CD1c-positive myeloid dendritic cell (primary cell): ENCODE results near the gene AGAP4.
"Not testable (repeated sequence)": the region's sequence is repeated elsewhere in the genome, so short reads cannot be mapped to it uniquely, and the experiment has no call there.

Experiments
- DNase-seq: peaks from one replicate; pipeline ENCODE4 v3.0.0-alpha.2; 2016; ENCODE audit errors: extremely low spot score

Gene AGAP4

DNA sequence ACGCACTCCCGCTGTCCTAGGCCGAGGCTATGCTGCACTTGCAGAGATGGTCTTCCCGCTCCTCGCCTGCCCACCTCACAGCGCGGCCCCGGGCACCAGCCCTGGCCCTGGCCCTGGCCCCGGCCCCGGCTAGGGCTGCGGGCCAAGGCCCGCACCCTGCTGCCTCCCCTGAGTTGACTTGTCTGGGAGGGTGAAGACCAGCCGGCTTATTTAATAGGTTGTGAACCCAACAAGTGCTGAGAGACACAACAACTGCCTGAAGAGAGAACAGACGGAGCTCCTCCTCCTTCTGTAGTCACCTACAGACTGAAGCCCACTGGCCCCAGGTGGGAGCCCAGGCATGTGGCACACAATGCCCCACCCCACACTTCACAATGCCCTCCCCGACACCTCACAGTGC lies at the start of gene AGAP4:
AGAP4 (minus strand) TSS at position 101 of the 400 bp plus-strand sequence. CDS start 153 bp downstream, outside the sequence.
- DNase-seq = not testable (repeated sequence)

DNA sequence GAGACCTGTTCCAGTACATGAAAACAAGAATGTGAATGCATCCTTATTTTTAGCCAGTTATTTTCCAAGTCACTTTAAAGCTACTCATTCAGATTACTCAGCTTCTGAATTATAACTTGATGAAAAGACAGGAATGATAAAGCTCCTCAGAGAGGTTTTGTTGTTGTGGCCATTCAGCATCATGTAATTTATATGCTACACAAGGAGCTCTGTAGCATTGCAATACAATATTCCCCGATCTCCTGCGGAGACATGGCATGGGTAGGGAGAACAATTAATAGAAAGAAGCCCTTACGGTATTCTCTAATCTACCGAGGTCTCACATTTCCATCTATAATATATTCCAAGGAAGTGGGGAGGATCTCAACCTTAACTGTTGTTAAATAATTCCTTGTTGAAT lies 43.4 kb upstream of the AGAP4 start:
- not testable (repeated sequence) for DNase-seq

DNA sequence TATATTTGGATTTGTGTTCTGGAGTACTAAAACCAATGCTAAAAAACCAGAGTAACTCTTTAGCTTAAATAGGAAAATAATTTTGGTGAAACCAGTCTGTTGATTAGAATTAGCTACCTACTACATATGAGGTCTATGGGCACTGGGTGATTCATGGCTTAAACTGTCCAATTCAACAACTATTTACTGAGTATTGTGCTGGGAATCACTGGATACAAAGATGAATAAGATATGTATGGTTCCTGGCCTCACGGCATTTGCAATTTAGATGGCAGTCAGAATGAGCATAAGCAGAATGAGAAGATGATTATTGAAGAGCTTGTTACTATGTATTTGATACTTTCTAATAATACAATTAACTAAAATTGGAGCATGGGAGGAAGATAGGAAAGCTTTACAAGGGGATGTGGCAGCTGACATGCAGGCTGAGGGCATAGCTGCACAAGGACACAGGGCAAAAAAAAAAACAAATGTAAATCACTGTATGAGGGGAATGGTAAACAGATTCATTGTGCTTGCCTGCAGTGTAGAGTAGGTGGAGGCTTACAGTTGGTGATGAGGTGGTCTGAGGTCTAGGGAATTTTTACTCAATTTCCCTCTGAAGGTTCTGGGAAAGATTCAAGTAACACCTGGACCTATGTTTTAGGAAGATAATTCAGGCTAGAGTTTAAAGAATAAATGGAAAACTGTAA lies 42.4 kb upstream of the AGAP4 start:
- DNase-seq = not testable (repeated sequence)

DNA sequence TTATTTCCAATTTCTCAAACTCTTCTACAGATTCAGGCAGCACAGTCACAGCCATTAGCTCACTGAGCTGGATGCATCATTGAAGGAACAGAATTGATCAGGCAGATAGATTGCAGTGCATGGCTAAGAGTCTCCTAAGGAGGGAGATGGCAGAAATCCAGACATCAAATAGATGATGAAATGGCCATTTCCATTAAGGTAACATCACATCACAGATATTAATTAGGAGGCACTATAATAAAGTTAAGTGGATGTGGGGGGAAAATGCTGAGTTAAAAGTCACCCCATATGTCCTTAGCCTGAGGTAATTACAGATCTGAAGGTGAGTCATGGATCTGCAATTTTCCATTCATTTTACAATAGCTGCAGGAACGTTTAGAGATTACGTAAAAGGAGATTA lies 35.6 kb upstream of the AGAP4 start:
- not testable (repeated sequence) for DNase-seq

DNA sequence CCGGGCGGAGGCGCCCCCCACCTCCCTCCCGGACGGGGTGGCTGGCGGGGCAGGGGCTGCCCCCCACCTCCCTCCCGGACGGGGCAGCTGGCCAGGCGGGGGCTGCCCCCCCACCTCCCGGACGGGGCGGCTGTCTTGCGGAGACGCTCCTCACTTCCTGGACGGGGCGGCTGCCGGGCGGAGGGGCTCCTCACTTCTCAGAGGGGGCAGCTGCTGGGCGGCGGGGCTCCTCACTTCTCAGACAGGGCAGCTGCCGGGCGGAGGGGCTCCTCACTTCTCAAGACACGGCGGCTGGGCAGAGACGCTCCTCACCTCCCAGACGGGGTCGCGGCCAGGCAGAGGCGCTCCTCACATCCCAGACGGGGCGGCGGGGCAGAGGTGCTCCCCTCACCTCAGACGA lies 18.1 kb upstream of the AGAP4 start:
- not testable (repeated sequence) for DNase-seq

DNA sequence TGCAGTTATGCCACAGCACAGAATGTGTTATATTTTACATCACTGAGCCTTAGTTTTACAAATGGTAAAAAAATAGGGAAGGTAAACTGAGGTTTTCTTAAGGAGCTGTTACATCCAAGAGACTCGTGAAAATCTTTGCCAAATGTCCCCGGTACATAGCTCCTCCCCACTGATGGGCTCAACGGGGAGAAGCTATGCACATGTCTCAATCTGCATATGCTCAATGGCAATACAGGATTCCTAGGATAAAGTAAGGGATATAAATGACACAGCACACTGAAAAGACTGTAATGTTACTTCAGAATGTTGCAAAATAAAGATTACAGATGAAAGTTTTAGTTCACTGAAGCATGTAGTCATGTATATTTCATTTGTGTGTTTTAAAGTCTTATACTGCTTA lies 17.0 kb upstream of the AGAP4 start:
- DNase-seq = not testable (repeated sequence)

DNA sequence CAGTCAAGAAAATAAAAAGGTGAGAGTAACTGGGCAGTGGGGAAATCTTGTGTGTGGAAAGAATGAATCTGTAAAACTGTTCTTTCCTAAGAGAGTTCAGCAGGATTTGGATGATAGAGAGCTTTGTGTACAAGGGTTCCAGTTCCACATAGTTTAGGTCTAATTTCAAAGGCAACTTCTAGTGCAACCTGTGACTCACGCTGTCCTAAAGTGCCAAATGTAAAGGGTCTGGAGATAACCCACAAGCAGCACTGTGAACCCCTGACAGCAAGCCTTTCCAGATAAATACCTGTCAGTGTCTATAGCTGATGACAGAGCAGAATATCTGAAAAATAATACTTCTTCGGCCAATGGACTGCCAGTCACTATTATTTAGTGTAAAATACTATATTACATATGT lies 16.3 kb upstream of the AGAP4 start:
- not testable (repeated sequence) for DNase-seq

DNA sequence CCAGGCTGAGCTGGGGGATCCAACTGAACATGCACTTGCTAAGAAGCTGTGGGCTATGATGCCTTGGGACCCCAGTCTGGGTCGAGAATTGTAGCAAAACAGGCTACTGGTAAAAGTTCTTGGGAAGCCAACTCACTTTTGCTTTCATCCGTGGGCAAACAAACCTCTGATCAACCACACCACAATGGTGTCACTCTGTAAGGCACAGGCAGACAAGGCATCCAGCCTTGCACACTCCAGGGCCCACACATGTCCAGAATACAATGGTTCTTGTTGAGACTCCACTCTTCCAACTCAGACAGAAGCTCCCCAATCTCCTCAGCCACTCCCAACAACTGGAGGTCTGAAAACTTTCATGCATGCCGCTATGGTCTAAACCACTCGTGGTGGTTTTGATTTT lies 10.6 kb upstream of the AGAP4 start:
- DNase-seq = not testable (repeated sequence)

DNA sequence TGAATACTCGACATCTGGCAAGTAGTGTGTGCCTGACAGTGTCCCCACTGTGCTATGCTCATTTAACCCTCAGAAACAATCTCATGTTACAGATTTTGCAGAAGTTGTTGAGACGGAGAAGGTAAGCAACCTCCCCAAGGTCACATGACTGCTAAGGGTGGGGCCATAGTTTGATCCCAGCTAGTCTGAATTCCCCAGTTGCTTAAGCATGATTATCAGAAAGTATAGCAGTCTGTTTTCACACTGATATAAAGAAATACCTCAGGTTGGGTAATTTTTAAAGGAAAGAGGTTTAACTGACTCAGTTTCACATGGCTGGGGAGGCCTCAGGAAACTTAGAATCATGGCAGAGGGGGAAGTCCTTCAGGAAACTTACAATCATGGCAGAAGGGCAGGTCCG lies 1.2 kb upstream of the AGAP4 start:
- DNase-seq = not testable (repeated sequence)

DNA sequence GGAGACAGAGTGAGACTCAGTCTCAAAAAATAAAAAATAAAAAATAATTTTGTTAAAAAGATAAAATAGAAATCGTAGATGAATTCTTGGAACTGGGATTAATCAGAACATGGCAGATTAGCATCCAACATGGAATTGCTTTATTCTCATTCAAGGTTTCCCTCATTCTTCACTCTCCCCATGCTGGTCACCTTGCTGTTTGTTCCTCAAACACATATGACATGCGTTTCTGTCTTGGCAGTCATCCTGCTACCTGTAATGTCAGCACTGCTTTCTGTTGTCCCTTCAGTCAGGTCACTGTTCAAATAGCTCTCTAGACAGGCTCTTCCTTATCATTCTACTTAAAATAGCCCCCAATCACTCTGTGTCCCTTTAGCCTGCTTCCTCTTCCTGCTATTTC lies 24.4 kb downstream of the AGAP4 start:
- not testable (repeated sequence) for DNase-seq

DNA sequence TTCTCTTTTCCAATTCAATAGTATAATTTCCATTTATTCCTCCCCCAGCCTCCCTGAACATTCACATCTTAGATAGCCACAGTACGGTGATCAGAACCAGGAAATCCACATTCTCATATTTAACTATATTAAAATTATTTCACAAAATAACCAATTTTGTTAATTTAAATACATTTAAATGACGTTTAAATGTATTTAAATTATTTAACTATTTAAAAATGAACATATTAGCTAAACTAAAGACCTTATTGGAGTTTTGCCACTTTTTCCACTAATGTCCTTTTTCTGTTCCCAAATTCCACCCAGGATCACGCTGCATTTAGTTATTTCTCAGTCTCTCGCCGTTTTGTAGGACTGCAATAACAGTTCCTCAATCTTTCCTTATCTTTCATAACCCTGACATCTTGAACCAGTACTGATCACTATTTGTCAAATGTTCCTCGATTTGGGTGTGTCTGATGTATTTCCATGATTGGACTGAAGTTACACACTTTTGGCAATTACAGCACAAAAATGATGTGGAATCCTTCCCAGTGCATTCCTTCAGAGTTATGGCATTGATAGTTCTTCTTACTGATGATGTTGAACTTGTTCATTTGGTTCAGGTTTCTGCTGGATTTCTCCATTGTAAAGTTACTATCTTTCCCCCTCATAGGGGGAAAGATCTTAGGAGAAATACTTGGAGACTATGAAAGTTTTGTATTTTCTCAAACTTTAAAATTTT lies 27.0 kb downstream of the AGAP4 start:
- not testable (repeated sequence) for DNase-seq

DNA sequence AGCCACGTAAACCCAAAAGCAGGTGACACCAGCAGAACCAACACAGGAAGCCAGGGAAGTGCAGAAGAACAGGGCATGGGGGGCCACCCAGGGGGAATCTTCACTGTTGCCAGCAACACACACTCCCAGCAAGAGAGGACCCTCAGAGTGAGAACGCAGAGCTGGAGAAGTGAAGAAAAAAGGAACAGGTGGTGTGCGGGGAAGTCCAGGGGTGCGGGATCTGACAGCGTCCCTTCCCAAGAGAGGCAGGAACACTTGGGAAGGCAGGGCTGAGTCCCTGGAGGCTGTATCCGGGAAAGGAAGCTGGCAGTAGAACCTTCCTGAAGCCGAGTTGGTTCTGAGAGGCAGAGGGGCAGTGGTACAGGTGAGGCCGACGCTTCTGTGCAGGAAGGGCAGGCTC lies 27.7 kb downstream of the AGAP4 start:
- DNase-seq = no peak

DNA sequence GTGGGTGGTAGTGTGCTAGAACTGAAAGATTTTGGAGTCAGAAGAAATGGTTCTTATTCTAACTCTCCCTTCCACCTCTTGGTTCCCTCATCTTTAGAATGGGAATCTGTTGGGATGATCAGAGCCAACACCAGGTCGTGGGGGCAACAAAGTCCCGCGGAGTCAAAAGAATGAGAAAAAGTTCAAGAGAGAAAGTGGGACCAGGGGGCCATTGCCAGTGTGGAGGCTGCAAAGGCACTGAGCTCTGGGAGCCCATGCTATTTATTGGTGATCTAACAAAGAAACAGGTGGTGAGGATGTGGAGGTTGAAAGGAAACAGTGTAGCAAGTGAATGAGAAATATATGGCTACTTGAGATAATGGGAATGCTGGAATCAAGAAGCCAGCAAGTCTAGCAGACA lies 29.4 kb downstream of the AGAP4 start:
- DNase-seq = no peak

DNA sequence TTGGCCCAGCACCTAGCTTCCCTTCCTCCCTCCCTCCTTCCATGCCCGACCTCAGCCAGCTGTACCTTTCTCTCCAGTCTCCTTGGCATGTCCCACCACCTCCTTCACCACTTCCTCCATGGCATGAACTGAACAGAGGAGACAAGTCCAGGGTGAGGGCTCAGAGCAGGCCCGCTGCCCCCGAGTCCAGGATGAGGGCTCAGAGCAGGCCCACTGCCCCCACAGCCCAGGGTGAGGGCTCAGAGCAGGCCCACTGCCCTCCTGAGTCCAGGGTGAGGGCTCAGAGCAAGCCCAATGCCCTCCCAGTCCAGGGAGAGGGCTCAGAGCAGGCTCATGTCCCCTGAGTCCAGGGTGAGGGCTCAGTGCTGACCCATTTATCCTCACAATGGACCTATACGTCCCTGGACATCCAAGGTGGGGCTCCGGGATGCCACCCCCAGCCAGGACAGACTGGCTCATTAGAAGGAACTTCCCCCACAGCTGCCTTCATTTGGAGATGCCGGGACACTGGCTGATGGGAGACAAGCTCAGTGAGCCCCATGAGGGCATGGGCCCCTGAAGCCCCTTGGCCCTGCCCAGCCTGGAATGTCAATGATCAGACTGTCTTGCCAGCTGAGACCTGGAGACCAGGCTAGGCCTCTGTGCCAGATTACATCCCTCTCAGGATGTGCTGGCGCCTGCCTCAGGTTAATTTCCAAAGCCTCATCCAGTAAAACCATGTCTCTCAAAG lies 30.0 kb downstream of the AGAP4 start:
- no peak for DNase-seq

DNA sequence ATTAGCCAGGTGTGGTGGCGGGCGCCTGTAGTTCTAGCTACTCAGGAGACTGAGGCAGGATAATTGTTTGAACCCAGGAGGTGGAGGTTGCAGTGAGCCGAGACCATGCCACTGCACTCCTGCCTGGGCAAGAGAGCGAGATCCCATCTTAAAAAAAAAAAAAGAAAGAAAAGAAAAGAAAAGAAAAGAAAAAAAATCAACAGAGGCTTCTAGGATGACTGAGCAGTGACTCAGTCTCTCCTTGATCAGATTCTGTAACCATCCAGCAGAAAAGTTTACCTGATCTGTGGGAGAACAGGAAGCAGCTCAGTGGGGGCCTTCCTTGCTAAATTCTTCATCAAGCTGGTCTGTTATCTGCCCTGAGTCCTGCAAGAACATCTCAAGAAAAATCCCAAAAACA lies 33.2 kb downstream of the AGAP4 start:
- not testable (repeated sequence) for DNase-seq

DNA sequence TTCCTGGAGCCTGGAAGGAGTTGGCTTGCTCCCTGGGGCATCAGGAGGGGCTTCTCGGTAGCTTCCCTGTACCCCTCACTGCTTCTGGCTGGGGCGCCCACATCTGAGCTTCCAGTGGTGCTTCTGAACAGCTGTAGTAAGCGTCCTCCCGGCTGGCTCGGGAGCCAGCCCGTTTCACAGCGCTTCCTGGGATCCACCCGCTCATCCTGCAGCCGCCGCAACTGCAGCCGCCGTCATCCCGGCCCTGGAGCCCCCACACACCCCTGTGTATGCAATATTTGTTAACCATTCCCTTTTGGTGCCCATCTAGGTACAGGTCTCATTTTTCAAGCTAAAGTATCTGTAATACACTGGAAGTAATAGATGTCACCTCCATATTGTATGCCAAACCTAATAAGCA lies 34.3 kb downstream of the AGAP4 start:
- DNase-seq = not testable (repeated sequence)

DNA sequence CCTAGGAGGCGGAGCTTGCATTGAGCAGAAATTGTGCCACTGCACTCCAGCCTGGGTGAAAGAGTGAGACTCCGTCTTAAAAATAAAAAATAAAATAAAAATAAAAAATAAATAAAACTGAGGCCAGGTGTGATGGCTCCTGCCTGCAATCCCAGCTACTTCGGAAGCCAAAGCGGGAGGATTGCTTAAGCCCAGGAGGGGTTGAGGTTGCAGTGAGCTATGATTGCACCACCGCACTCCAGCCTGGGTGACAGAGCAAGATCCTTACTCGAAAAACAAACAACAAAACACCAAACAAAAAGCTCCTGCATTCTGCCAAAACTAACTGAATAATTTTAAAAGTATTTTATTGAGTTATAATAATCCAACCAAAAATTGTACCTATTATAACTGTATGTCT lies 36.2 kb downstream of the AGAP4 start:
- DNase-seq = no peak

DNA sequence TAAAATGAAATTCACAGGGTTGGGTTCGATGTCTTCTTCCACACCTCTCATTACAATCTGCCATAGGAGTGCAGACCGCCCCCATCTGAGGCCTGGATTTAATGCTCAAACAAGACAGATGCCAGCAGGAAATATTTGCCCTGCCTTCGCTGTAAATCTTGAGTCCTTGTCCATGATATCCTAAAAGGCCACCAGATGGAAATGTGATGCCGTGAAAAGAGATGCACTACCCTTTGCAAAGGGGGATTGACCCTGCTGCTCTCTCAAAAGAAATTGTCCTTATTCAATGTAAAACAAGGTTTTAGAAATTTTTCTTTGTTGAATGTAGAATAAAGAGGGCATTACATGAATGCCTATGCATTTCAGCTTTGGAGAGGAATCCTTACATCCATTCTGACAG lies 37.5 kb downstream of the AGAP4 start:
- DNase-seq = no peak

DNA sequence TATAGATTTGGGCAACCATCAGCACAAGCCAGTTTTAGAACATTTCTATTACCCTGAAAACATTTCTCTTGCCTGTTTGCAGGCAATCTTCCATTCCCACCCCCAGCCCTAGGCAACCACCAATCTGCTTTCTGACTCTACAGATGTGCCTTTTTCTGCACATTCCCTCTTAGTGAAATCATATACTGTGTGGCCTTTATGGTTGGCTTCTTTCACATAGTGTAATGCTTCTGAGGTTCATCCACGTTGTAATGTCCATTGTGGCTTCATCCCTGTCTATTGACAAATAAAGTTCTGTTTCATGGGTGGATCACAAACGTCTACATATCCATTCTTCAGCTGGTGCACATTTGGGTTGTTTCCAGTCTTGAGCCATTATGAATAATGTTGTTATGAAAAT lies 42.3 kb downstream of the AGAP4 start:
- DNase-seq = not testable (repeated sequence)

DNA sequence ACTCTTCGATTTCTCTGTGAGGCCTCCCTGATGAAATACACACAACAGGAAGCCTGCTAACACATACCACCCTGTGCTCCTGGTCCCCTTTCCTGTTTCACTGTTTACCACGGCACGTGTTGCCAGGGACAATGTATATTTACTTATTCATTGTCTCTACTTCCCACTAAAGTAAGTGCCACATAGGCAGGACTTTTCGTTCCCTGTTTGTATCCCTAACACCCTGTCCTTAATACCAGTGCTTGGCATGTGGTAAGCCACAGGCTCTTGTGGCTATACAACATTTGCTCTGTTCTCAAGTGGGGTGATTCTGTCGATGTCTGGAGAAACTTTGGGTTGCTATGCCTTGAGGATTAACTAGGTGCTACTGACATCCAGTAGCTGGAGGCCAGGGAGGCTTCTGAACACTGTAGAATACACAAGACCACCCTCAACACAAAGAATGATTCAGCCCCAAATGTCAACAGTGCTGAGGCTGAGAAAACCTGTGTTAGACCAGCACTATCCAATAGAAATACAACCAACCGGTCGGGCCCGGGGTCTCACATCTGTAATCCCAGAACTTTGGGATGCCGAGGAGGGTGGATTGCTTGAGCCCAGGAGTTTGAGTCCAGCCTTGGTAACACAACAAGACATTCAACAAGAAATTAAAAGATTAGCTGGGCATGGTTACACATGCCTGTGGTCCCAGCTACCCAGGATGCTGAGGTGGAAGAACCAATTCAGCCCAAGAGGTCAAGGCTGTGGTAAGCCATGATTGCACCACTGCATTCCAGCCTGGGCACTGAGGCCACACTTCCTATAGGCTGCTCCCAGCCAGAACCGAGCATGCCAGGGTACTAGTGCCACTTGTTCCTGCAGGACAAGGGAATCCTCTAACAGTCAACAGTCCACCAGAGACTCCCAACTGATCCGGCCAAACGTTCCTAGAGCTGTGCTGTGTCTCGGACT lies 44.0 kb downstream of the AGAP4 start:
- peak; percentile 15 for DNase-seq

DNA sequence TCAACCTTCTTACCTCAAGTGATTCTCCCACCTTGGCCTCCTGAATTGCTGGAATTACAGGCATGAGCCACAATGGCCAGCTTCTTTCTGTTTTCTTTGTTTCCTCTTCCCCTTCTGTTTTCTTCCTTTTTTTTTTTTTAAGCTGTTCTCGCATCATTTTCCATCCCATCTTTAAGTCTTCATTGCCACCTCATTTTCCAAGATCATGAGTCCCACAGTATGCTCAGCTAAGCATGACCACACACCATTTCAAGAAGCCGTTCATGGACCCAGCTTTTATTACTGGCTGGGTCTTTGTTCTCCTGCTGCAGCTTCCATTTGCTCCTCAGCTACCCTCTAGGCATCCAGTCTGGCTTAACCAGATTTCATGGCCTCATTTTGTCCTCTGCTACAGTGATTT lies 52.5 kb downstream of the AGAP4 start:
- DNase-seq = not testable (repeated sequence)
